GM19238 (cell line): ENCODE data around the gene SIX3.

Experiments used
- DNase-seq: peaks from one replicate; pipeline ENCODE4 v3.0.0; 2011; ENCODE audit warnings: low spot score; ENCODE audit not compliant: insufficient read length

SIX3 gene

GRCh38 chr2:44941551-44942234 lies at the start of gene SIX3:
Gene SIX3, plus strand, starts transcription at chr2:44941702. Its CDS starts 403 bp downstream, at chr2:44942105.
- DNase-seq = peak; percentile 71

GRCh38 chr2:44894058-44894457 lies 47.4 kb upstream of the SIX3 start:
- DNase-seq = no peak

GRCh38 chr2:44895061-44895460 lies 46.4 kb upstream of the SIX3 start:
- DNase-seq = no peak

- DNase-seq = no peak
Observed at GRCh38 chr2:44897406-44897805, 44.1 kb upstream of the SIX3 start.

GRCh38 chr2:44902217-44903137 lies 39.0 kb upstream of the SIX3 start:
- DNase-seq = no peak

GRCh38 chr2:44904578-44904977 lies 36.9 kb upstream of the SIX3 start:
- no peak for DNase-seq

- DNase-seq = no peak
Observed at GRCh38 chr2:44906972-44907371, 34.5 kb upstream of the SIX3 start.

GRCh38 chr2:44909831-44910230 lies 31.7 kb upstream of the SIX3 start:
- DNase-seq = no peak

- DNase-seq = no peak
Observed at GRCh38 chr2:44912660-44913059, 28.8 kb upstream of the SIX3 start.

- DNase-seq = no peak
Observed at GRCh38 chr2:44916291-44916690, 25.2 kb upstream of the SIX3 start.

- DNase-seq = no peak
Observed at GRCh38 chr2:44918095-44918775, 23.3 kb upstream of the SIX3 start.

GRCh38 chr2:44920751-44921150 lies 20.8 kb upstream of the SIX3 start:
- no peak for DNase-seq

- no peak for DNase-seq
Observed at GRCh38 chr2:44922776-44923175, 18.7 kb upstream of the SIX3 start.

- no peak for DNase-seq
Observed at GRCh38 chr2:44925561-44926136, 15.9 kb upstream of the SIX3 start.

- no peak for DNase-seq
Observed at GRCh38 chr2:44926957-44927356, 14.5 kb upstream of the SIX3 start.

- DNase-seq = no peak
Observed at GRCh38 chr2:44927985-44928482, 13.5 kb upstream of the SIX3 start.

GRCh38 chr2:44928483-44929158 lies 12.9 kb upstream of the SIX3 start:
- no peak for DNase-seq

GRCh38 chr2:44929159-44929734 lies 12.3 kb upstream of the SIX3 start:
- DNase-seq = no peak

- no peak for DNase-seq
Observed at GRCh38 chr2:44929735-44930273, 11.7 kb upstream of the SIX3 start.
